HepG2 (cell line): ENCODE data around the gene MIEF1. TPM values are rescaled to one million over a fixed set of nuclear protein-coding genes. Genes with fewer than 3 reads are reported as not detected.
A peak's percentile ranks its signal among the peaks of the same experiment; 100 is the strongest.

Source experiments
- ATF7-NPFF ChIP-seq: sonication (generic); formaldehyde crosslinking; IDR thresholded peaks from 2 replicates; pipeline ENCODE4 v1.8.1; 2023; ENCODE audit warnings: mild to moderate bottlenecking, low read depth, missing genetic modification reagents, moderate library complexity
- CHD4 ChIP-seq: fragments of 200-600 bp; sonication (generic); IDR thresholded peaks from 2 replicates; pipeline ENCODE4 v1.7.0; 2017; ENCODE audit warnings: mild to moderate bottlenecking, low read length, borderline replicate concordance
- ESRRA ChIP-seq: sonication (generic); formaldehyde crosslinking; IDR thresholded peaks from 2 replicates; pipeline ENCODE4 v1.5.1; 2020; ENCODE audit warnings: mild to moderate bottlenecking, low read depth, missing genetic modification reagents
- ETV6 ChIP-seq: sonication (generic); formaldehyde crosslinking; conservative IDR thresholded peaks from 2 replicates; pipeline ENCODE4 v1.4.0; 2020; ENCODE audit warnings: missing genetic modification reagents
- HMGA1 ChIP-seq: sonication (generic); formaldehyde crosslinking; conservative IDR thresholded peaks from 2 replicates; pipeline ENCODE4 v1.4.0; 2020; ENCODE audit warnings: missing genetic modification reagents
- ISX ChIP-seq: sonication (generic); formaldehyde crosslinking; conservative IDR thresholded peaks from 2 replicates; pipeline ENCODE4 v1.5.0; 2020; ENCODE audit warnings: missing genetic modification reagents
- KLF6 ChIP-seq: IDR thresholded peaks from 2 replicates; pipeline ENCODE4 v1.8.0; 2016; ENCODE audit warnings: missing biosample characterization, missing genetic modification reagents
- PAX8 ChIP-seq: sonication (generic); formaldehyde crosslinking; IDR thresholded peaks from 2 replicates; pipeline ENCODE4 v1.8.0; 2022; ENCODE audit warnings: mild to moderate bottlenecking, missing genetic modification reagents, borderline replicate concordance
- RBFOX2 ChIP-seq: fragments of 200-400 bp; formaldehyde crosslinking; IDR thresholded peaks from 2 replicates; pipeline ENCODE4 v1.6.1; 2017; ENCODE audit warnings: low read depth, mild to moderate bottlenecking, low read length
- RBM39 ChIP-seq: fragments of 200-400 bp; formaldehyde crosslinking; IDR thresholded peaks from one replicate; pipeline ENCODE4 v1.6.1; 2018; ENCODE audit warnings: antibody characterized with exemption, mild to moderate bottlenecking, low read depth, low read length; ENCODE audit not compliant: poor library complexity, severe bottlenecking
- ZKSCAN1 ChIP-seq: fragments of 150-350 bp; IDR thresholded peaks from 2 replicates; pipeline ENCODE4 v1.6.1; 2014; ENCODE audit warnings: low read length
- ZNF224 ChIP-seq: sonication (generic); formaldehyde crosslinking; IDR thresholded peaks from 2 replicates; pipeline ENCODE4 v1.5.0; 2020; ENCODE audit warnings: mild to moderate bottlenecking, missing genetic modification reagents
- ZNF329 ChIP-seq: sonication (generic); formaldehyde crosslinking; IDR thresholded peaks from 2 replicates; pipeline ENCODE4 v1.9.0; 2021; ENCODE audit warnings: low read depth, mild to moderate bottlenecking, missing genetic modification reagents
- ZNF552 ChIP-seq: sonication (generic); formaldehyde crosslinking; IDR thresholded peaks from 2 replicates; pipeline ENCODE4 v1.9.0; 2022; ENCODE audit warnings: missing genetic modification reagents, mild to moderate bottlenecking, borderline replicate concordance
- ZNF644 ChIP-seq: IDR thresholded peaks from 2 replicates; pipeline ENCODE4 v1.6.1; 2016; ENCODE audit warnings: low read depth
- ZNF652 ChIP-seq: IDR thresholded peaks from 2 replicates; pipeline ENCODE4 v1.6.1; 2016; ENCODE audit warnings: low read depth, borderline replicate concordance
- ZNF776 ChIP-seq: sonication (generic); formaldehyde crosslinking; IDR thresholded peaks from 2 replicates; pipeline ENCODE4 v1.4.0; 2020; ENCODE audit warnings: mild to moderate bottlenecking, missing genetic modification reagents
- polyA plus RNA-seq, 8 experiments: library from polyadenylated mRNA; depleted of rRNA in 3 of 8; stranded (reverse) in 7 of 8; unstranded in 1 of 8; fragments of >200 nt; fragmentation: Illumina TruSeq in 4 of 8; extraction: Trizol in 4 of 8; gene quantifications; 2 replicates each; pipeline versions ENCODE4 v1.2.1 to v1.2.3, GENCODE V29; 2011 to 2016; ENCODE audit warnings: low read depth in 4 of 8, missing spikeins in 1 of 8, mixed read lengths in 1 of 8; ENCODE audit not compliant: insufficient read depth in 1 of 8
- total RNA-seq, 5 experiments: library from RNA; depleted of rRNA; stranded (reverse); fragments of >200 nt; fragmentation: Illumina TruSeq; extraction: Trizol; gene quantifications; 2 replicates each; pipeline ENCODE4 v1.2.3, GENCODE V29; 2016; ENCODE audit warnings: low read depth in 1 of 5
- TF ChIP-seq, protein P1 (sequence below): sonication (generic); formaldehyde crosslinking; IDR thresholded peaks from 2 replicates; pipeline ENCODE4 v1.4.0; 2020; ENCODE audit warnings: missing genetic modification reagents
- TF ChIP-seq, protein P2 (sequence below): sonication (generic); formaldehyde crosslinking; IDR thresholded peaks from 2 replicates; pipeline ENCODE4 v1.4.0; 2020; ENCODE audit warnings: missing genetic modification reagents
- TF ChIP-seq, protein P3 (sequence below): sonication (generic); formaldehyde crosslinking; IDR thresholded peaks from 2 replicates; pipeline ENCODE4 v1.8.0; 2022; ENCODE audit warnings: missing genetic modification reagents, mild to moderate bottlenecking, borderline replicate concordance
- TF ChIP-seq, protein P4 (sequence below): sonication (generic); formaldehyde crosslinking; IDR thresholded peaks from 2 replicates; pipeline ENCODE4 v1.5.0; 2020; ENCODE audit warnings: mild to moderate bottlenecking, missing genetic modification reagents
- TF ChIP-seq, protein P5 (sequence below): sonication (generic); formaldehyde crosslinking; IDR thresholded peaks from 2 replicates; pipeline ENCODE4 v1.5.0; 2020; ENCODE audit warnings: missing genetic modification reagents, mild to moderate bottlenecking, borderline replicate concordance

The MIEF1 gene
- total and polyA plus RNA-seq, 2 of the 13 experiments (the other 11 are each of a cell fraction or from before 2014, with no cell fraction given) = 21.7 to 34.8 TPM

DNA sequence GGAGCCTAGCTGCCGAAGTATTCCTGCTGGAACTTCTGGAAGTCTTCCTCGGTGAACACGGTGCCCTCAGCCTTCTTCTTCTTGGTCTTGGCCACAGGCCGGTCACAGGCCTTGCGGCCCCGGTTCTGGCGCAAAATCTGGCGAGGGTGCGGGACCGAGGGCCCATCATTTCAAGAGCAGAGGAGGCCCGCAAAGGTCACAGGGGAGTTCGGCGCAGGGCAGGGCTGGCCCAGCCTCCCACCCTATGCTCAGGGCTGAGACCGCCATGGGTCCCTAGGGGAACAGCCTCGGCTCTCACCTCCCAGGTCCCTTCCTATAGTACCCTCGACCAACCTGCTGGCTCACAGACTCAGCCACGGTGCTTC lies 27.4 kb downstream of the MIEF1 start (continued):
- TF ChIP-seq RBM39 (peak; percentile 68), ZNF552 (CRISPR knock-in tag) (peak; percentile 50; the same call in 1 of the 2 replicates), RBFOX2 (peak; percentile 61), ETV6 (CRISPR knock-in tag) (0 out of 2 replicates have a peak, but pooled peaks have one; percentile 0), PAX8 (CRISPR knock-in tag) (no peak), ZNF329 (CRISPR knock-in tag) (no peak), ISX (CRISPR knock-in tag) (no peak), CHD4 (no peak), ZNF652 (no peak), ZNF776 (CRISPR knock-in tag) (0 out of 2 replicates have a peak, but pooled peaks have one; percentile 19), ZNF224 (CRISPR knock-in tag) (no peak), ATF7-NPFF (CRISPR knock-in tag) (peak; percentile 8; the same call in 1 of the 2 replicates), ESRRA (CRISPR knock-in tag) (0 out of 2 replicates have a peak, but pooled peaks have one; percentile 13), KLF6 (CRISPR knock-in tag) (no peak), ZKSCAN1 (no peak), HMGA1 (CRISPR knock-in tag) (no peak), ZNF644 (no peak)
- TF ChIP-seq, protein P1, sequence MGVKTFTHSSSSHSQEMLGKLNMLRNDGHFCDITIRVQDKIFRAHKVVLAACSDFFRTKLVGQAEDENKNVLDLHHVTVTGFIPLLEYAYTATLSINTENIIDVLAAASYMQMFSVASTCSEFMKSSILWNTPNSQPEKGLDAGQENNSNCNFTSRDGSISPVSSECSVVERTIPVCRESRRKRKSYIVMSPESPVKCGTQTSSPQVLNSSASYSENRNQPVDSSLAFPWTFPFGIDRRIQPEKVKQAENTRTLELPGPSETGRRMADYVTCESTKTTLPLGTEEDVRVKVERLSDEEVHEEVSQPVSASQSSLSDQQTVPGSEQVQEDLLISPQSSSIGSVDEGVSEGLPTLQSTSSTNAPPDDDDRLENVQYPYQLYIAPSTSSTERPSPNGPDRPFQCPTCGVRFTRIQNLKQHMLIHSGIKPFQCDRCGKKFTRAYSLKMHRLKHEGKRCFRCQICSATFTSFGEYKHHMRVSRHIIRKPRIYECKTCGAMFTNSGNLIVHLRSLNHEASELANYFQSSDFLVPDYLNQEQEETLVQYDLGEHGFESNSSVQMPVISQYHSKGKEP (CRISPR knock-in tag) = no peak
- TF ChIP-seq, protein P2, sequence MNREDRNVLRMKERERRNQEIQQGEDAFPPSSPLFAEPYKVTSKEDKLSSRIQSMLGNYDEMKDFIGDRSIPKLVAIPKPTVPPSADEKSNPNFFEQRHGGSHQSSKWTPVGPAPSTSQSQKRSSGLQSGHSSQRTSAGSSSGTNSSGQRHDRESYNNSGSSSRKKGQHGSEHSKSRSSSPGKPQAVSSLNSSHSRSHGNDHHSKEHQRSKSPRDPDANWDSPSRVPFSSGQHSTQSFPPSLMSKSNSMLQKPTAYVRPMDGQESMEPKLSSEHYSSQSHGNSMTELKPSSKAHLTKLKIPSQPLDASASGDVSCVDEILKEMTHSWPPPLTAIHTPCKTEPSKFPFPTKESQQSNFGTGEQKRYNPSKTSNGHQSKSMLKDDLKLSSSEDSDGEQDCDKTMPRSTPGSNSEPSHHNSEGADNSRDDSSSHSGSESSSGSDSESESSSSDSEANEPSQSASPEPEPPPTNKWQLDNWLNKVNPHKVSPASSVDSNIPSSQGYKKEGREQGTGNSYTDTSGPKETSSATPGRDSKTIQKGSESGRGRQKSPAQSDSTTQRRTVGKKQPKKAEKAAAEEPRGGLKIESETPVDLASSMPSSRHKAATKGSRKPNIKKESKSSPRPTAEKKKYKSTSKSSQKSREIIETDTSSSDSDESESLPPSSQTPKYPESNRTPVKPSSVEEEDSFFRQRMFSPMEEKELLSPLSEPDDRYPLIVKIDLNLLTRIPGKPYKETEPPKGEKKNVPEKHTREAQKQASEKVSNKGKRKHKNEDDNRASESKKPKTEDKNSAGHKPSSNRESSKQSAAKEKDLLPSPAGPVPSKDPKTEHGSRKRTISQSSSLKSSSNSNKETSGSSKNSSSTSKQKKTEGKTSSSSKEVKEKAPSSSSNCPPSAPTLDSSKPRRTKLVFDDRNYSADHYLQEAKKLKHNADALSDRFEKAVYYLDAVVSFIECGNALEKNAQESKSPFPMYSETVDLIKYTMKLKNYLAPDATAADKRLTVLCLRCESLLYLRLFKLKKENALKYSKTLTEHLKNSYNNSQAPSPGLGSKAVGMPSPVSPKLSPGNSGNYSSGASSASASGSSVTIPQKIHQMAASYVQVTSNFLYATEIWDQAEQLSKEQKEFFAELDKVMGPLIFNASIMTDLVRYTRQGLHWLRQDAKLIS (CRISPR knock-in tag) = no peak
- TF ChIP-seq, protein P3, sequence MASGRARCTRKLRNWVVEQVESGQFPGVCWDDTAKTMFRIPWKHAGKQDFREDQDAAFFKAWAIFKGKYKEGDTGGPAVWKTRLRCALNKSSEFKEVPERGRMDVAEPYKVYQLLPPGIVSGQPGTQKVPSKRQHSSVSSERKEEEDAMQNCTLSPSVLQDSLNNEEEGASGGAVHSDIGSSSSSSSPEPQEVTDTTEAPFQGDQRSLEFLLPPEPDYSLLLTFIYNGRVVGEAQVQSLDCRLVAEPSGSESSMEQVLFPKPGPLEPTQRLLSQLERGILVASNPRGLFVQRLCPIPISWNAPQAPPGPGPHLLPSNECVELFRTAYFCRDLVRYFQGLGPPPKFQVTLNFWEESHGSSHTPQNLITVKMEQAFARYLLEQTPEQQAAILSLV = 0 out of 2 replicates have a peak, but pooled peaks have one; percentile 21
- TF ChIP-seq, protein P4, sequence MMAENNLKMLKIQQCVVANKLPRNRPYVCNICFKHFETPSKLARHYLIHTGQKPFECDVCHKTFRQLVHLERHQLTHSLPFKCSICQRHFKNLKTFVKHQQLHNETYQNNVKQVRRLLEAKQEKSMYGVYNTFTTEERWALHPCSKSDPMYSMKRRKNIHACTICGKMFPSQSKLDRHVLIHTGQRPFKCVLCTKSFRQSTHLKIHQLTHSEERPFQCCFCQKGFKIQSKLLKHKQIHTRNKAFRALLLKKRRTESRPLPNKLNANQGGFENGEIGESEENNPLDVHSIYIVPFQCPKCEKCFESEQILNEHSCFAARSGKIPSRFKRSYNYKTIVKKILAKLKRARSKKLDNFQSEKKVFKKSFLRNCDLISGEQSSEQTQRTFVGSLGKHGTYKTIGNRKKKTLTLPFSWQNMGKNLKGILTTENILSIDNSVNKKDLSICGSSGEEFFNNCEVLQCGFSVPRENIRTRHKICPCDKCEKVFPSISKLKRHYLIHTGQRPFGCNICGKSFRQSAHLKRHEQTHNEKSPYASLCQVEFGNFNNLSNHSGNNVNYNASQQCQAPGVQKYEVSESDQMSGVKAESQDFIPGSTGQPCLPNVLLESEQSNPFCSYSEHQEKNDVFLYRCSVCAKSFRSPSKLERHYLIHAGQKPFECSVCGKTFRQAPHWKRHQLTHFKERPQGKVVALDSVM (CRISPR knock-in tag) = peak; percentile 6
- TF ChIP-seq, protein P5, sequence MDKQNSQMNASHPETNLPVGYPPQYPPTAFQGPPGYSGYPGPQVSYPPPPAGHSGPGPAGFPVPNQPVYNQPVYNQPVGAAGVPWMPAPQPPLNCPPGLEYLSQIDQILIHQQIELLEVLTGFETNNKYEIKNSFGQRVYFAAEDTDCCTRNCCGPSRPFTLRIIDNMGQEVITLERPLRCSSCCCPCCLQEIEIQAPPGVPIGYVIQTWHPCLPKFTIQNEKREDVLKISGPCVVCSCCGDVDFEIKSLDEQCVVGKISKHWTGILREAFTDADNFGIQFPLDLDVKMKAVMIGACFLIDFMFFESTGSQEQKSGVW (CRISPR knock-in tag) = no peak
